Ovary (tissue), 9 donors: ENCODE data around the gene ABHD17A. TPM values are rescaled to one million over a fixed set of nuclear protein-coding genes. Genes with fewer than 3 reads are reported as not detected.

Experiments used
- DNase-seq, 5 donors: peaks; one replicate each; pipeline ENCODE4 v3.0.0-alpha.2; 2019 to 2020
- H3K27ac ChIP-seq, 2 donors: fragments of 200-600 bp; one replicate each; pipeline versions ENCODE4 v1.5.1 to v1.8.0; 2019 to 2022
- H3K27me3 ChIP-seq: fragments of 200-600 bp; one replicate; pipeline ENCODE4 v1.8.0; 2022
- H3K36me3 ChIP-seq: fragments of 200-600 bp; sonication (generic); one replicate; pipeline ENCODE4 v1.5.1; 2019
- H3K4me1 ChIP-seq: one replicate; pipeline ENCODE4 v1.8.1; 2013; ENCODE audit warnings: mild to moderate bottlenecking, moderate library complexity; ENCODE audit not compliant: insufficient read depth
- H3K4me3 ChIP-seq: fragments of 200-600 bp; sonication (generic); one replicate; pipeline ENCODE4 v1.5.1; 2017
- H3K9me3 ChIP-seq, 2 donors: fragments of 200-600 bp in 1 of 2; sonication (generic) in 1 of 2; one replicate each; pipeline versions ENCODE4 v1.5.1 to v1.8.1; 2013 to 2019; ENCODE audit warnings: mild to moderate bottlenecking in 1 of 2, moderate library complexity in 1 of 2
- CTCF ChIP-seq, 3 donors: fragments of 450-650 bp in 2 of 3; fragments of 200-600 bp in 1 of 3; IDR thresholded peaks; one replicate each; pipeline versions ENCODE4 v1.5.1 to v1.8.0; 2016 to 2022; ENCODE audit warnings: antibody characterized with exemption in 3 of 3, mild to moderate bottlenecking in 1 of 3
- EP300 ChIP-seq: sonication (generic); formaldehyde crosslinking; IDR thresholded peaks from one replicate; pipeline ENCODE4 v1.6.1; 2017; ENCODE audit warnings: antibody characterized with exemption
- POLR2A ChIP-seq: fragments of 450-650 bp; IDR thresholded peaks from one replicate; pipeline ENCODE4 v1.6.1; 2017; ENCODE audit warnings: antibody characterized with exemption, mild to moderate bottlenecking, moderate library complexity
- WGBS, 3 donors: extraction: QIAGEN DNeasy Blood & Tissue Kit in 1 of 3; methylation state at CpG; one replicate each; pipeline versions ENCODE4 v1.1.5 to v1.1.7; 2013 to 2017; 5-methylcytosine and 5-hydroxymethylcytosine counted together
- intact Hi-C, 4 donors: fragments of 100-400 bp; cut with DNase I; formaldehyde crosslinking; loops; one replicate each; pipeline versions ENCODE4 v1.11.0 to v1.15.1; 2022 to 2023
- polyA plus RNA-seq, 2 donors: library from polyadenylated mRNA; stranded (reverse); fragments of 200-250 nt in 1 of 2; fragments of 350-450 nt in 1 of 2; fragmentation: Illumina TruSeq in 1 of 2; extraction: RNeasy Lipid Tissue Mini Kit (QIAGEN cat#74804) in 1 of 2; gene quantifications; one replicate each; pipeline ENCODE4 v1.2.3, GENCODE V29; 2013 to 2014
- total RNA-seq, 7 donors: library from RNA; depleted of rRNA in 2 of 7; stranded (reverse); fragments of >200 nt in 2 of 7; fragmentation: NEBNext Ultra II Directional in 3 of 7; extraction: Animal tissue kit (Norgen Biotek cat#: 25700) in 3 of 7; gene quantifications; one replicate each; pipeline versions ENCODE4 v1.1.0 to v1.2.4, GENCODE V29; 2016 to 2023
- donor health status: DM: no; HTN: no; CAD: no; lungs with moderate emphysema.
- donor health status: DM: no; HTN: no; CAD: no.
- donor health status: Bipolar disorder and iron deficiency.
- donor health status: DM: yes; HTN: yes; CAD: no.
- donor health status: DM: no; HTN: no; CAD: no.
- donor health status: DM: yes; HTN: yes; CAD: no.

Gene ABHD17A
- total and polyA plus RNA-seq, 9 donors = 0.57 to 87.3 (median 65.4) TPM

GRCh38 chr19:1868971-1869370, 16.3 kb downstream of the ABHD17A start:
- H3K27me3 ChIP-seq = no peaks in the 10 kb centered on the region
- peaks cover 13% of the 10 kb centered on the region for H3K4me1 ChIP-seq
- no peak overlapping the region for H3K4me3 ChIP-seq
- no peak for TF ChIP-seq CTCF (IDR thresholded peaks at IDR 0.05)
- TF ChIP-seq POLR2A = no peak
- TF ChIP-seq EP300 = no peak
- H3K9me3 ChIP-seq = no peaks in the 10 kb centered on the region
- H3K27ac ChIP-seq = no peak overlapping the region
- no peak for DNase-seq
- 89 to 90% (median 89%) methylated on average over 7 of the region's 7 CpGs for WGBS, 3 donors
- H3K36me3 ChIP-seq = no peaks in the 10 kb centered on the region
- intact Hi-C loops = loop anchor here in 1 of 4 donors (5.0 kb wide), 1 partner anchor 38 kb away; the partner anchor contains the start of genes ADAT3 and SCAMP4

- H3K36me3 ChIP-seq = no peaks in the 10 kb centered on the region
- peaks cover 3% of the 10 kb centered on the region for H3K4me1 ChIP-seq
- H3K27me3 ChIP-seq = no peaks in the 10 kb centered on the region
- no peak overlapping the region for H3K4me3 ChIP-seq
- TF ChIP-seq EP300 = no peak
- TF ChIP-seq CTCF (IDR thresholded peaks at IDR 0.05) = no peak
- no peak for TF ChIP-seq POLR2A
- WGBS, 3 donors = 58 to 78% (median 75%) methylated on average over 9 of the region's 9 CpGs
- intact Hi-C loops = loop anchor here in 1 of 4 donors (5.0 kb wide), 1 partner anchor 40 kb away; the partner anchor contains the start of genes ADAT3 and SCAMP4
- DNase-seq = no peak
- no peaks in the 10 kb centered on the region for H3K9me3 ChIP-seq
- no peak overlapping the region for H3K27ac ChIP-seq
Measured at GRCh38 chr19:1867349-1867724, 18.0 kb downstream of the ABHD17A start.

- TF ChIP-seq EP300 (no peak), POLR2A (no peak), CTCF (IDR thresholded peaks at IDR 0.05) (no peak)
- no peak overlapping the region for H3K4me3 ChIP-seq
- intact Hi-C loops = loop anchor here in 1 of 4 donors (5.0 kb wide), 1 partner anchor 40 kb away; the partner anchor contains the start of genes ADAT3 and SCAMP4
- 83 to 87% (median 84%) methylated on average over 8 of the region's 8 CpGs for WGBS, 3 donors
- no peak for DNase-seq
- H3K9me3 ChIP-seq = no peaks in the 10 kb centered on the region
- H3K27ac ChIP-seq = no peak overlapping the region
- no peaks in the 10 kb centered on the region for H3K36me3 ChIP-seq
- H3K4me1 ChIP-seq = peaks cover 3% of the 10 kb centered on the region
- H3K27me3 ChIP-seq = no peaks in the 10 kb centered on the region
Measured at GRCh38 chr19:1866693-1867348, 18.5 kb downstream of the ABHD17A start.

- no peaks in the 10 kb centered on the region for H3K9me3 ChIP-seq
- no peaks in the 10 kb centered on the region for H3K27me3 ChIP-seq
- DNase-seq = peak in 1 of 5 donors; percentile 52
- H3K4me1 ChIP-seq = peaks cover 8% of the 10 kb centered on the region
- no peak for TF ChIP-seq EP300
- no peak for TF ChIP-seq POLR2A
- no peak for TF ChIP-seq CTCF (IDR thresholded peaks at IDR 0.05)
- 82 to 86% (median 86%) methylated on average over 16 to 17 of the region's 17 CpGs for WGBS, 3 donors
- H3K4me3 ChIP-seq = no peak overlapping the region
- no peaks in the 10 kb centered on the region for H3K36me3 ChIP-seq
- intact Hi-C loops = loop anchor here in 1 of 4 donors (5.0 kb wide), 1 partner anchor 42 kb away; the partner anchor contains the start of genes ADAT3 and SCAMP4
- peak overlapping the region; percentile 18 to 87 for H3K27ac ChIP-seq
Measured at GRCh38 chr19:1865172-1866010, 19.9 kb downstream of the ABHD17A start.
